ENCODE results near the gene RTN3.

Gene RTN3

DNA sequence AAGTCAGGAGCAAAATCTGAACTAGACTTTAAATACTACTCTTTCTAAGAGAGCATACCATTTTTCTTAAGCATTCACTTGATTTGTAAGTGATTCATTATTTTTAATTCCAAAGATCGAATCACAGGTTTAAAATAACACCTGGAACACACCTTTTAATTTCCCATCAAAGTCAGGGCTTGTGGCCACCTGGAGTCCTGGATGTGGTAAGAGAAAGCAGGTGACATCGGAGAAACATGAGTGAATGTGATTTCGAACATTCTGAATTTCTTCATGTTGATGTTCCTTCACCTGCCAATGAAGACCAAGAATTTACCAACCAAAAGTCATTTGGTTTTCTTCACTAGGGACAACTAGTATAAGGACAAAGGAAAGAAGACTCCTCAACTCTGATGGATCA, 38.1 kb upstream of the RTN3 start:
- Histone ChIP-seq H3K4me3 (no peak overlapping the region), H3K4me1 (no peaks in the 10 kb centered on the region), H3K36me3 (peaks cover 54 to 89% (median 65%) of the 10 kb centered on the region in 3 donors), H3K27ac (no peak overlapping the region), H3K27me3 (no peaks in the 10 kb centered on the region), H3K9me3 (no peaks in the 10 kb centered on the region)
- TF ChIP-seq, protein P1, sequence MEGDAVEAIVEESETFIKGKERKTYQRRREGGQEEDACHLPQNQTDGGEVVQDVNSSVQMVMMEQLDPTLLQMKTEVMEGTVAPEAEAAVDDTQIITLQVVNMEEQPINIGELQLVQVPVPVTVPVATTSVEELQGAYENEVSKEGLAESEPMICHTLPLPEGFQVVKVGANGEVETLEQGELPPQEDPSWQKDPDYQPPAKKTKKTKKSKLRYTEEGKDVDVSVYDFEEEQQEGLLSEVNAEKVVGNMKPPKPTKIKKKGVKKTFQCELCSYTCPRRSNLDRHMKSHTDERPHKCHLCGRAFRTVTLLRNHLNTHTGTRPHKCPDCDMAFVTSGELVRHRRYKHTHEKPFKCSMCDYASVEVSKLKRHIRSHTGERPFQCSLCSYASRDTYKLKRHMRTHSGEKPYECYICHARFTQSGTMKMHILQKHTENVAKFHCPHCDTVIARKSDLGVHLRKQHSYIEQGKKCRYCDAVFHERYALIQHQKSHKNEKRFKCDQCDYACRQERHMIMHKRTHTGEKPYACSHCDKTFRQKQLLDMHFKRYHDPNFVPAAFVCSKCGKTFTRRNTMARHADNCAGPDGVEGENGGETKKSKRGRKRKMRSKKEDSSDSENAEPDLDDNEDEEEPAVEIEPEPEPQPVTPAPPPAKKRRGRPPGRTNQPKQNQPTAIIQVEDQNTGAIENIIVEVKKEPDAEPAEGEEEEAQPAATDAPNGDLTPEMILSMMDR (IDR thresholded peaks at IDR 0.05), result no peak
- no peak for DNase-seq
- intact Hi-C loops (cut with DNase I; ENCODE audit: low total_unique reads), result loop anchor here (10.0 kb wide), 1 partner anchor 92 kb away; no protein-coding TSS in a partner anchor

DNA sequence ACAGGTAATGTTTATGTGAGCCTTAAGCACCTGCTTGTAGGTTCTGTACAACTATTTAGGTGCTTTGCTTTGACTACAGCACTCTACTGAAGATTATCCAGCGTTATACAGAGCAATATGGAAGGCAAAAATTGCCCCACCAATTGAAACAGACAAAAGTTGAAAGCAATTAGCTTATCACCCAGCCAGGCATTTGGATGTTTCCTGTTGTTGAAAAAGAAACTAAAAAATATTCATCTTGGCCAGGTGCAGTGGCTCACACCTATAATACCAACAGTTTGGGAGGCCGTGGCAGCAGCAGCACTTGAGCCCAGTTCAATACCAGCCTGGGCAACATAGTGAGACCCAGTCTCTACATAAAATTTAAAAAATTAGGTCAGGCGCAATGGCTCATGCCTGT, 28.6 kb upstream of the RTN3 start:
- peaks cover 48 to 89% (median 63%) of the 10 kb centered on the region in 3 donors for H3K36me3 ChIP-seq
- TF ChIP-seq, protein P1 (IDR thresholded peaks at IDR 0.05), result no peak
- DNase-seq, result no peak
- H3K27ac ChIP-seq, result no peak overlapping the region
- H3K4me1 ChIP-seq, result no peaks in the 10 kb centered on the region
- intact Hi-C loops (cut with DNase I; ENCODE audit: low total_unique reads), result no loop called here
- no peaks in the 10 kb centered on the region for H3K9me3 ChIP-seq
- H3K4me3 ChIP-seq, result no peak overlapping the region
- no peaks in the 10 kb centered on the region for H3K27me3 ChIP-seq

DNA sequence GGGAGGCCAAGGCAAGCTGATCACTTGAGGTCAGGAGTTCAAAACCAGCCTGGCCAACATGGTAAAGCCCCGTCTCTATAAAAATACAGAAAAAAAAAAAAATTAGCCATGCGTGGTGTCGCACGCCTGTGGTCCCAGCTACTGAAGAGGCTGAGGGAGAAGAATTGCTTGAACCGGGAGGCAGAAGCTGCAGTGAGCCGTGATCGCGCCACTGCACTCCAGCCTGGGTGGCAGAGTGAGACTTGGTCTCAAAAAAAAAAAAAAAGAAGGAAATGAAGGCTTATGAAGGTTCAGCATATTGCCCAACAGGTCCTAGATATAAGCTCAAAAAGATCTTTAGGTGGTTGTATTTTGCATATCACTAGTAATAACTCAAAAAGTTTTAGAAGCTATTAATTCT, 20.3 kb upstream of the RTN3 start:
- Histone ChIP-seq H3K9me3 (no peaks in the 10 kb centered on the region), H3K27ac (no peak overlapping the region), H3K36me3 (peaks cover 10 to 24% (median 15%) of the 10 kb centered on the region in 3 donors), H3K4me3 (no peak overlapping the region), H3K4me1 (peaks cover 0 to 79% (median 39%) of the 10 kb centered on the region in 4 donors), H3K27me3 (no peaks in the 10 kb centered on the region)
- intact Hi-C loops (cut with DNase I; ENCODE audit: low total_unique reads), result no loop called here
- TF ChIP-seq, protein P1 (IDR thresholded peaks at IDR 0.05), result no peak
- no peak for DNase-seq

DNA sequence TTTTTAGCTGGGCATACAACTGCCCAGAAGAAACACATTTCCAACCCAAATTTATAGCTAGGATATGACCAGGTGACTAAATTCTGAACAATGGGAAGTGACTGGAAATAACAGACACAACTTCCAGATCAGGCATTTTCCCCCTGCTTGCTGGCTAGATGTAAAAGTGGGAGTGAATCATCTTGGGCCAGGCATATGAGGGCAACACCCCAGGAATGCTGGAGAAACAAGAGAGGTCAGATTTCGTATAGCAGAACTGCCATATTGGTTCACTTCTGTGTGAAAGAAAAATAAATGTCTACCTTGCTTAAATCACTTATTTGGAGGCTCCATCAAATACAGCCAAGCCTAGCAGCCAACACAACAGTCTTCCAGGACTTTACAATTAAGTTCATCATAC, 17.5 kb upstream of the RTN3 start:
- H3K27me3 ChIP-seq, result no peaks in the 10 kb centered on the region
- intact Hi-C loops (cut with DNase I; ENCODE audit: low total_unique reads), result no loop called here
- peaks cover 10 to 100% (median 63%) of the 10 kb centered on the region in 4 donors for H3K4me1 ChIP-seq
- no peak overlapping the region for H3K27ac ChIP-seq
- TF ChIP-seq, protein P1 (IDR thresholded peaks at IDR 0.05), result no peak
- DNase-seq, result no peak
- H3K9me3 ChIP-seq, result no peaks in the 10 kb centered on the region
- no peak overlapping the region for H3K4me3 ChIP-seq
- H3K36me3 ChIP-seq, result peaks cover 0 to under 1% (median under 1%) of the 10 kb centered on the region in 3 donors

DNA sequence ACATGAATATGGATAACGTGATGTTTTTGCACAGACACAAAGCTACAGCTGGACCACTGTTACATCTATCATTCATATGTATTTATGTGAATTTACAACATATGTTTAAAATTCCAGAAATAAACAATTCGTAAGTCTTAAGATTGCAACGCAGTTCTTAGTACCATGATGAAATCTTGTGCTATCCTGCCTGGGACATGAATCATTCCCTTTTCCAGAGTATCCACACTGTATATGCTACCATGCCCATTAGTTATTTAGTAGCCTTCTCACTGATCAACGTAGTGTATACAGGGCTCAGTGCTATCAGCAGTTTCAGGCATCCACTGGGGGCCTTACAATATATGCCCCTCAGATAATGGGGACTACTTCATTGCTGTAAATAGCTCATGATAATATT, 14.4 kb upstream of the RTN3 start:
- H3K9me3 ChIP-seq, result no peaks in the 10 kb centered on the region
- peaks cover 10 to 86% (median 67%) of the 10 kb centered on the region in 4 donors for H3K4me1 ChIP-seq
- H3K4me3 ChIP-seq, result no peak overlapping the region
- peak overlapping the region; percentile 49 to 100 for H3K27ac ChIP-seq
- H3K27me3 ChIP-seq, result no peaks in the 10 kb centered on the region
- no peak for DNase-seq
- TF ChIP-seq, protein P1 (IDR thresholded peaks at IDR 0.05), result no peak
- intact Hi-C loops (cut with DNase I; ENCODE audit: low total_unique reads), result no loop called here
- H3K36me3 ChIP-seq, result no peaks in the 10 kb centered on the region
